Loucy (cell line): ENCODE results near the gene RPTOR.

Experiments used
- CTCF ChIP-seq: fragments of 200-600 bp; sonication (generic); conservative IDR thresholded peaks from 2 replicates; pipeline ENCODE4 v1.5.1; 2014; ENCODE audit warnings: mild to moderate bottlenecking, antibody characterized with exemption, low read length
- EZH2phosphoT487 ChIP-seq: fragments of 200-600 bp; IDR thresholded peaks from 2 replicates; pipeline ENCODE4 v1.6.1; 2018; ENCODE audit warnings: antibody characterized with exemption, mild to moderate bottlenecking, moderate library complexity, borderline replicate concordance

- TF ChIP-seq CTCF (no peak), EZH2phosphoT487 (no peak)
Measured at GRCh38 chr17:80745183-80745582, 200.5 kb downstream of the RPTOR start.
